Hematopoietic multipotent progenitor cell treated with erythropoietin and hydrocortisone succinate and interleukin-3 and kit ligand, for 4 days (in vitro differentiated cells): Measurements from ENCODE around the gene GEMIN8.

ENCODE experiments used
- DNase-seq: peaks from one replicate; pipeline ENCODE4 v3.0.0-alpha.2; 2015

The GEMIN8 gene

GRCh38 chrX:14029425-14030173 is at the start of gene GEMIN8:
Gene GEMIN8 (minus strand): TSS chrX:14029892. CDS start chrX:14021478, 8,414 bp downstream.
- DNase-seq = peak; percentile 92

- DNase-seq = no peak
Observed at GRCh38 chrX:14076639-14077038, 46.9 kb upstream of the GEMIN8 start.

GRCh38 chrX:14073556-14073955 is 43.9 kb upstream of the GEMIN8 start:
- no peak for DNase-seq

- no peak for DNase-seq
Observed at GRCh38 chrX:14073071-14073470, 43.4 kb upstream of the GEMIN8 start.

- DNase-seq = no peak
Observed at GRCh38 chrX:14065800-14066199, 36.1 kb upstream of the GEMIN8 start.

GRCh38 chrX:14064626-14065432 is 35.1 kb upstream of the GEMIN8 start:
- peak; percentile 43 for DNase-seq

GRCh38 chrX:14062524-14062923 is 32.8 kb upstream of the GEMIN8 start:
- no peak for DNase-seq

GRCh38 chrX:14056206-14056605 is 26.5 kb upstream of the GEMIN8 start:
- no peak for DNase-seq

- DNase-seq = no peak
Observed at GRCh38 chrX:14051416-14051815, 21.7 kb upstream of the GEMIN8 start.

- DNase-seq = no peak
Observed at GRCh38 chrX:14050709-14051108, 21.0 kb upstream of the GEMIN8 start.

GRCh38 chrX:14043209-14043608 is 13.5 kb upstream of the GEMIN8 start:
- no peak for DNase-seq

GRCh38 chrX:14039344-14039743 is 9.7 kb upstream of the GEMIN8 start:
- DNase-seq = peak; percentile 77

- no peak for DNase-seq
Observed at GRCh38 chrX:14038375-14039085, 8.8 kb upstream of the GEMIN8 start.

- peak; percentile 74 for DNase-seq
Observed at GRCh38 chrX:14032406-14032805, 2.7 kb upstream of the GEMIN8 start.

- DNase-seq = peak; percentile 63
Observed at GRCh38 chrX:14030174-14030530, 460 bp upstream of the GEMIN8 start.

GRCh38 chrX:14029039-14029424 is 660 bp downstream of the GEMIN8 start:
- DNase-seq = peak; percentile 54

- no peak for DNase-seq
Observed at GRCh38 chrX:14028473-14028872, 1.2 kb downstream of the GEMIN8 start.

- DNase-seq = peak; percentile 25
Observed at GRCh38 chrX:14027511-14028019, 2.1 kb downstream of the GEMIN8 start.

- peak; percentile 56 for DNase-seq
Observed at GRCh38 chrX:14027036-14027435, 2.7 kb downstream of the GEMIN8 start.

- no peak for DNase-seq
Observed at GRCh38 chrX:14026121-14026520, 3.6 kb downstream of the GEMIN8 start.

- no peak for DNase-seq
Observed at GRCh38 chrX:14022019-14022418, 7.7 kb downstream of the GEMIN8 start.

GRCh38 chrX:14017399-14017798 is 12.3 kb downstream of the GEMIN8 start:
- DNase-seq = no peak

- no peak for DNase-seq
Observed at GRCh38 chrX:14015941-14016340, 13.8 kb downstream of the GEMIN8 start.
